GM19239 (cell line): ENCODE measurements around the gene ADAMTS16.

Experiments used
- DNase-seq: peaks from one replicate; pipeline ENCODE4 v3.0.0; 2011; ENCODE audit warnings: low spot score; ENCODE audit not compliant: insufficient read length
- FAIRE-seq: peaks from 2 replicates; lab custom pipeline; 2011; peaks lifted over from hg19 to GRCh38; lab: Jason Lieb, UNC

ADAMTS16 gene

GRCh38 chr5:5332287-5332686 is 192.2 kb downstream of the ADAMTS16 start:
- FAIRE-seq (no peak), DNase-seq (no peak)

GRCh38 chr5:5335107-5335506 is 195.0 kb downstream of the ADAMTS16 start:
- FAIRE-seq (no peak), DNase-seq (no peak)

GRCh38 chr5:5335700-5336264 is 195.7 kb downstream of the ADAMTS16 start:
- FAIRE-seq = no peak

GRCh38 chr5:5339257-5339656 is 199.1 kb downstream of the ADAMTS16 start:
- DNase-seq (no peak), FAIRE-seq (no peak)

More at GRCh38 chr5:5335700-5336264, 195.7 kb downstream of the ADAMTS16 start:
- DNase-seq = no peak

- FAIRE-seq = no peak
- no peak for DNase-seq
Observed at GRCh38 chr5:5340206-5340729, 200.1 kb downstream of the ADAMTS16 start.

GRCh38 chr5:5341531-5342292 is 201.6 kb downstream of the ADAMTS16 start:
- DNase-seq (no peak), FAIRE-seq (no peak)

GRCh38 chr5:5342784-5343183 is 202.7 kb downstream of the ADAMTS16 start:
- no peak for FAIRE-seq
- no peak for DNase-seq

GRCh38 chr5:5343568-5343967 is 203.4 kb downstream of the ADAMTS16 start:
- FAIRE-seq (no peak), DNase-seq (no peak)

- no peak for DNase-seq
- FAIRE-seq = no peak
Observed at GRCh38 chr5:5344051-5344571, 204.0 kb downstream of the ADAMTS16 start.

- FAIRE-seq = no peak
- no peak for DNase-seq
Observed at GRCh38 chr5:5344606-5345005, 204.5 kb downstream of the ADAMTS16 start.

- no peak for FAIRE-seq
Observed at GRCh38 chr5:5347442-5347841, 207.3 kb downstream of the ADAMTS16 start.

GRCh38 chr5:5348135-5348534 is 208.0 kb downstream of the ADAMTS16 start:
- DNase-seq = no peak
- FAIRE-seq = no peak

More at GRCh38 chr5:5347442-5347841, 207.3 kb downstream of the ADAMTS16 start:
- no peak for DNase-seq

GRCh38 chr5:5348576-5348975 is 208.4 kb downstream of the ADAMTS16 start:
- DNase-seq = no peak
- FAIRE-seq = no peak

- FAIRE-seq (no peak), DNase-seq (no peak)
Observed at GRCh38 chr5:5350101-5350500, 210.0 kb downstream of the ADAMTS16 start.

GRCh38 chr5:5351288-5351979 is 211.3 kb downstream of the ADAMTS16 start:
- FAIRE-seq = no peak

GRCh38 chr5:5352675-5353074 is 212.5 kb downstream of the ADAMTS16 start:
- FAIRE-seq = no peak
- no peak for DNase-seq

More at GRCh38 chr5:5351288-5351979, 211.3 kb downstream of the ADAMTS16 start:
- no peak for DNase-seq

GRCh38 chr5:5353681-5354080 is 213.6 kb downstream of the ADAMTS16 start:
- no peak for DNase-seq
- FAIRE-seq = no peak

- no peak for FAIRE-seq
Observed at GRCh38 chr5:5356765-5357164, 216.6 kb downstream of the ADAMTS16 start.

GRCh38 chr5:5359618-5360017 is 219.5 kb downstream of the ADAMTS16 start:
- no peak for FAIRE-seq
- DNase-seq = no peak

More at GRCh38 chr5:5356765-5357164, 216.6 kb downstream of the ADAMTS16 start:
- DNase-seq = no peak

- no peak for FAIRE-seq
- DNase-seq = no peak
Observed at GRCh38 chr5:5360363-5360940, 220.3 kb downstream of the ADAMTS16 start.
